Measurements from ENCODE around the gene EFCAB14.
"Not testable (repeated sequence)": the region's sequence is repeated elsewhere in the genome, so short reads cannot be mapped to it uniquely, and the experiment has no call there.

EFCAB14 gene

DNA sequence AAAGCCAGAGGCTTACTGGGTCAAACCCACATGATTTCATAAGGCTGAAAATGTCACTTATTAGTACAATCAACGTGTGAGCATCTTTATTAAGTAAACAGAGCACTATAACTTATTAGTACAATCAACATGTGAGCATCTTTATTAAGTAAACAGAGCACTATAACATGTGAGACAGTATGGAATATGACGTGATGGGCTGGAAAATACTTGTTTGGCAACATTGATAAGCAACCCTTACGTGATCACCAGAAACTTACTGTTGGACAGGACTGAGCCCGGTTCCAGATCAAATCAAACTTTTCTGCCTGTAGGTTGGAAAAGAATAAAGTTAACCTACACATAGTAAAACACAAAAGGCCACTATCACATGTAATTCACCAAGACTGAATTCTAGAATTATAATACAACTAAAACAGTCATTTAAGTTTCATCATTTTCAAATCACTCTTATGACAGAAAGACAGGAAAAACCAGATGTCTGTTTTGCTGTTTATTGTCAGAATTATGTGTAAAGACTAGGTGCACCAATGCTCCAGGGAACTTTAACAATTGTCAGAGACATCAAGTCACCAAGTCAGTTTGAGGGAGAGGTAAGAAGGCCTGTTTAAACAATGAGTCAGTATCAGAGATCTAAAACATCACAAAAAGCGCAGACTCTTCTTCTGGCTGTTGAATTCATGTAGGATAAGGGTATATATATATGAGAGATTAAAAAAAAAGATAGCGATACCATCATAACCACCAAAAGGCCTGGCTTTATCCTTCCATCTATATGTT, 66.4 kb downstream of the EFCAB14 start:
- DNase-seq, result no peak

DNA sequence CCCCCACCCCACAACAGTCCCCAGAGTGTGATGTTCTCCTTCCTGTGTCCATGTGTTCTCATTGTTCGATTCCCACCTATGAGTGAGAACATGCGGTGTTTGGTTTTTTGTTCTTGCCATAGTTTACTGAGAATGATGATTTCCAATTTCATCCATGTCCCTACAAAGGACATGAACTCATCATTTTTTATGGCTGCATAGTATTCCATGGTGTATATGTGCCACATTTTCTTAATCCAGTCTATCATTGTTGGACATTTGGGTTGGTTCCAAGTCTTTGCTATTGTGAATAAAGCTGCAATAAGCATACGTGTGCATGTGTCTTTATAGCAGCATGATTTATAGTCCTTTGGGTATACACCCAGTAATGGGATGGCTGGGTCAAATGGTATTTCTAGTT, 67.8 kb downstream of the EFCAB14 start:
- not testable (repeated sequence) for DNase-seq

DNA sequence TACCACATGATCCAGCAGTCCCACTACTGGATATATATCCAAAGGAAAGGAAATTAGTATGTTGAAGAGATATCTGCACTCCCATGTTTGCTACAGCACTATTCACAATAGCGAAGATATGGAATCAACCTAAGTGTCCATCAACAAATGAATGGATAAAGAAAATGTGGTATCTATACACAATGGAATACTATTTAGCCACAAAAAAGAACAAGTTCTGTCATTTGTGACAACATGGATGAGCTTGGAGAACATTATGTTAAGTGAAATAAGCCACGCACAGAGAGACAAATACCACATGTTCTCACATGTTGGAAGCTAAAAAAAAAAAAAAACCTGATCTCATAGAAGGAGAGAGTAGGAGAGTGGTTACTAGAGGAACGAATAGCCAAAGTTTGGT, 68.4 kb downstream of the EFCAB14 start:
- DNase-seq, result no peak

DNA sequence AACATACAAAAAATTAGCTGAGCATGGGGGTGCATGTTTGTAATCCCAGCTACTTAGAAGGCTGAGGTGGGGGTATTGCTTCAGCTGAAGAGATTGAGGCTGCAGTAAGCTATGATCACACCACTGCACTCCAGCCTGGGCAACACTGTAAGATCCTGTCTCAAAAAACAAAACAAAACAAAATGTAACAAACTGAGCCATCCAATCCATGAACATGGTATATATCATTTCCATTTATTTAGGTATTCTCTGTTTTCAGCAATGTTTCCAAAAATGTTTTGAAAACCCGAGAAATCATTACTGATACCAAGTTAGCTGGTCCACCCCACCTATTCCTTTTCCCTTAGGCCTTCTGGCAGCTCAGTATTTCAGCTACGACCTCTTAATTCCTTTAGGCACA, 69.2 kb downstream of the EFCAB14 start:
- no peak for DNase-seq

DNA sequence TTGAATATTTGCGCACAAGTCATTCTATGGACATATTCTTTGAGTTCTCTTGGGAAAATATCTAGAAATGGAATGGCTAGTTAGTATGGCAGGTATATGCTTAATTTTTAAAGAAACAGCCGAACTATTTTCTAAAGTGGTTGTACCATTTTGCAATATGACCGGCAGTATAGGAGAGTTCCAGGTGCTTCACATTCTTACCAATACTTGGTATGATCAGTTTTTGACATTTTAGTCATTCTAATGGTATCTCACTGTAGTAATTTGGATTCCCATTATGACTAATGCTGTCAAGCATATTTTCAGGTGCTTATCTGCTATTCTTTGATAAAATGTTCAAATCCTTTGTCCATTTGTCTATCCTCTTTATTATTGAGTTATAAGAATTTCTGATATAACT, 71.3 kb downstream of the EFCAB14 start:
- no peak for DNase-seq

DNA sequence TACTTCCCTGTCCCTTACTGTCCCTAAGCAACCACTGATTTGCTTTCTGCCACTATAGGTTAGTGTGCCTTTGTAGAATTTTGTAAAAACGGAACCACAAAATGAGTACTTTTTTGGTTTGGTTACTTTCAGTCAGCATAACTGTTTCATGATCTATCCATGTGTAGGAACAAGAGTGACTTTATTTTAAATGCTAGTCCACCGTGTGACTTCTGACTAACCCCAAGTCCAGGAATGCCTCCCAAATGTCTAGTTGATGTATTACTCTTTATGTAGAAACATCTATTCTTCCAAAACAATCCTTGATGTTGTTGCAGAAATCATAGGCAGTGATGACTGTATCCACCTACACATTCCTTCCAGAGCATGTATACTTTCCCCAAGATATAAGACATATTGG, 72.1 kb downstream of the EFCAB14 start:
- DNase-seq, result no peak

DNA sequence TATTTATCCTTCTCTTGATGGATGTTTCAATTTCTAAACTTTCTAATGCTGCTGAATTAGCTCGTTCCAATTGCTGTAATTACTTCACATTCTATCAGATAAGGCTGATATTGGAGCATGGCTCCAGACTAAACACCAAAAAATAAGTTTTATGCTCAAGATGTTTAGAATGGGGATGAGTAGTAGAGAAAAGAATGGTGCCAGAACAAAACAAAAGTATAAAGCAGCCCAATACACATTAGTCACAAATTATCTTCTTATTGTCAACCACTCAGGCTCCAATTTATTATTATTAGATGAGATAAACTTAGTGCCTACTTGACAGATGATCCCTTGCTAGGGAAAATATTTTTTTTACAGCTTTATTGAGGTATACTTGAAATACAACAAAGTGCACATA, 72.6 kb downstream of the EFCAB14 start:
- no peak for DNase-seq

DNA sequence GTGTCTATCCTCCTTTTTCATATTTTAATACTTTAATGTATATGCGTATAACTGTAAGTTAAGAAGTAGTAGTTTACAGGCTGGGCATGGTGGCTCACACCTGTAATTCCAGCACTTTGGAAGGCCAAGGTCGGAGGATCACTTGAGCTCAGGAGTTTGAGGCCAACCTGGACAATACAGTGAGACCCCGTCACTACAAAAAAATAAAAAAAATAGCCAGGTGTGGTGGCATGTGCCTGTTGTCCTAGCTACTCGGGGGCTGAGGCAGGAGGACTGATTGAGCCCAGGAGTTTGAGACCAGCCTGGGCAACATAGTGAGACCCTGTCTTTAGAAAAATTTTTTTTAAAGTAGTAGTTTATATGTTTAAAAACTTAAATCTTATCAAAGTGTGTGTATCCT, 73.1 kb downstream of the EFCAB14 start:
- DNase-seq, result no peak

DNA sequence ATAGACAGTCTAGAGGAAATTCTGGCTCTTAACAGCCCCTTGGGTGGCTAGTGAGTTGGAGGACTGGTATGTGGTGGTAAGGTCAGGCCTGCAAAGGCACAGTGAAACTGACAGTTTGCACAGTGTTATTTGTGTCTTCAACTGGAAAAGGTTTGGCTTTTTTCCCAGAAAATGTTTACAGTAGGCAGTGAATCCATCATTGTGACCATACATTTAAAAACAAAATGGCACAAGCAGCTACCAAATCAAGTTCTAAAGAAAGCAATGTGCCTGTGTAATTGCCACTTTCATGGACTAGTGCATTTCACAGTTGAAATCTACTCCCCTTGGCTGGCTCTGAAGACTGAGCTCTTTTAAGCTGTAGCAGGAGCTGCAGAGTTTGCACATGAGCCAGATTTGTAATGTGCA, 75.5 kb downstream of the EFCAB14 start:
- peak; percentile 52 for DNase-seq

DNA sequence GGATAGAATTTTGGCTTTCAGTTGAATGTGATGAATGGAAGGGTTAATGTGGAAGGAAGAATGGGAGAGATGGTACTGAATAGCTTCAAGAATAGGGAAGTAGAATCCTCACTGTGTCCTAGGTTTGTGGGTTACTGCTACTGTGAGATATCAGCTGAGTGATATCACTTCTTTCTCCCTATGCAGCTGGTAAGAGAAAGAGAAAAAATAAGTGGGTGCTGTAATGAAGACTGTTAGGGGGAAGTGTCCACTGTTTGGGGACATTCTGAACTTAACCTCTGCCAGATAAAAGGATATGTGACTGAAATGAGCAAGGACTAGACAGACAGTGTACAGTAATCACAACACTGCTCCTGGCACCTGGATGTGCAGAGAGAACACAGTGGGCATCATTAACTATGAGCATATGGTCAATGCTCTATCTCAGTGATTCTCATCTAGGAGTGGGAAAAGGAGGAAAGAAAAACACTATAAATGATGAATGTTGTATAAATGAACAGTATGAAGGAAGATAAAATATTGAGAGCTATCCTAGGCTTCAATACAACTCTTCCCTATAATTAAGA, 76.7 kb downstream of the EFCAB14 start:
- no peak for DNase-seq

DNA sequence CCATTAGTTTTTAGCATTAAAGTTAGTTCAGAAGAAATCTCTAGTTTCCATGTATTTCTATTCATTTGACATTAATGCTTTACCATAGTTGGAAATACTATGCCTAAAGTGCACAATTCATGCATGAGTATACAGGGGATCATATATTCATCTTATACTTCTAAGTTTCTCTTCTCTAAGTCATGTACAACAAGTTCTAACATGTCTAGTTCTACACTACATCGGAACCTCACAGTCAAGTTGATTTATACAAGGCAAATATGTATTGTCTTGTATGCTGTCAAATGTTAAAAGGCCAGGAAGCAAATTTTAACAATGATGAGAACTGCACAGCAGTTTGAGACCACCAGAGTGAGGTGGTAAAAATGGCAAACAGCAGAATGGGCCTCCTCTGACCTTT, 79.4 kb downstream of the EFCAB14 start:
- DNase-seq, result no peak

DNA sequence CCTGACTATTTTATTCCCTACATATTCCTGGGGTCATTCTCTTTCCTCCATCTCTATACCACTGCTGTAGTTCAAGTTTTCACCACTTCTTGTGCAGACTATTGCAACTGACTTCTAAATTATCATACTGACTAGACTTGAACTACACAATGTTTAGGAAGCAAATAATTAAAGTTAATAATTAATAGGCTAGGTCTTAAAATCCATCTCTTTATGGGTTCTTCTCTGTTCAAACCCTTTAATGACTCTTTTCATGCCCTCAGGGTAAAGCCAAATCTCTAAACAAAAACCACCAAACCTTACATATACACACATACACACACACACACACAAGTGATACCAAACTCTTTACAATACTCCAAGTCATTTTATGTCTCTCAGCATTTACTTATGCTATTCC, 80.0 kb downstream of the EFCAB14 start:
- DNase-seq, result no peak

DNA sequence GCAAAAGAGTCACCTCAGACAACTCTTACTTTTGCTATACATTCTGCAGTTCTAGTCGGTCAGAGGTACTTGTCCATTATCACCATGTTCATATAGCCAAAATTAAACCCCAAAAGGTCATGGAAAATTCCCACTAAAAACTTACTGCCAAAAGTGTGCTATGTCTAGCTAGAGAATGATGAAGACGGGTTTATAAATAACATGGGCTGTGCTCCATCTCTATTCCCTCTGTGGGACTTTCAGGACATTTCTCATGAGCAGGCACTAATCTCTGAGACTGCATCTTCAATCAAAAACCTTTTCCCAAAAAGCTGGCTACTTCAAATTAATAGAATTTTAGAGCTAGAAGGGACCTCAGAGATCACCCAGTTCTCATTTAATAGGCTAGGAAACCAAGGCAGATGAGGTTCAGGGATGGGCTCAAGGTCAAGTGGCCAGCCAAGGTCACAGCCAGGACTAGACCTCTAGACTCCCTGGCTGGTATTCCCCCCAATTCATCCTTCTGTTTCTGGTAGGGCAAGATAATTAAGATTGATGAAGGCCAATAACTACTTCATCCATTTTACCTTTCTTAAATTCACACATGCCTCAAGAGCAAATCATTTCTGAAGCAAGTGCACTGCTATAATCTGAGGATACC, 81.3 kb downstream of the EFCAB14 start:
- no peak for DNase-seq

DNA sequence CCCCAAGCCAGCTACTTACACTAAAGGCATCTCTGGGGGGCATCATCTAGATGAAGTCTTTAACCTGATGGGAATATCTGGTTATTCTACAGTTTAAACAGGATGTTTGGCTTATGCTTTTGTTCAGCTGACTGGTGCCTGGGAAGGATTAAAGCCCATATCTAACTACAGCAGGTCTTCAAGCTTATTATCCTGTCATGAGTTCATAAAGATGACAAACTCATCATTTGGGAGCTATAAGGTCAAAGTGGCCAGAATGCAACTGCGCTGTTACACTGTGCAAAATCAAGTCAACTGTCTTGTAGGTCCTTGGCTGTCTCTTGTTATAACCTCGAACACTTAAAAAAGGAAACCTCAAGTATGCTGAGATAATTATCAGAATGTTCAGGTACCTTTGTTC, 83.7 kb downstream of the EFCAB14 start:
- no peak for DNase-seq

DNA sequence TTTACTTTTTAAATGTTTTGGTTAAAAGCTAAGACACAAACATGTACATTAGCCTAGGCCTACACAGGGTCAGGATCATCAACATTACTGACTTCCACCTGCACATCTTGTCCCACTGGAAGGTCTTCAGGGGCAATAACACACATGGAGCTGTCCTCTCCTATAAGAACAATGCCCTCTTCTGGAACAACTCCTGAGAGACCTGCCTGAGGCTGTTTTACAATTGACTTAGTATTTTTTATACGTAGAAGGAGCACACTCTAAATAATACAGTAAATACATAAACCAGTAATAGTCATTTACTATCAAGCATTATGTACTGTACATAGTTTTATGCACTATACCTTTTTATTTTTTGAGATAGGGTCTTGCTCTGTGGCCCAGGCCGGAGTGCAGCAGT, 88.2 kb downstream of the EFCAB14 start:
- DNase-seq, result no peak
